Activated gamma-delta T cell treated with Interleukin-2 at 50 U/mL for 16 hours (primary cell): ENCODE data around the gene ZFAND3.

Experiments used
- DNase-seq: peaks from one replicate; pipeline ENCODE4 v3.0.0-alpha.2; 2020

ZFAND3 gene

GRCh38 chr6:37827603-37828265 is 8.2 kb downstream of the ZFAND3 start:
- no peak for DNase-seq

GRCh38 chr6:37830225-37830624 is 10.7 kb downstream of the ZFAND3 start:
- DNase-seq = no peak

- DNase-seq = no peak
These were observed 11.9 kb downstream of the ZFAND3 start for GRCh38 chr6:37831457-37831856.

- no peak for DNase-seq
These were observed 16.4 kb downstream of the ZFAND3 start for GRCh38 chr6:37835923-37836322.

- DNase-seq = no peak
These were observed 18.8 kb downstream of the ZFAND3 start for GRCh38 chr6:37838219-37838921.

GRCh38 chr6:37840143-37840939 is 20.8 kb downstream of the ZFAND3 start:
- DNase-seq = no peak

- no peak for DNase-seq
These were observed 21.4 kb downstream of the ZFAND3 start for GRCh38 chr6:37840940-37841300.

- DNase-seq = no peak
These were observed 25.7 kb downstream of the ZFAND3 start for GRCh38 chr6:37845026-37845911.

- no peak for DNase-seq
These were observed 26.4 kb downstream of the ZFAND3 start for GRCh38 chr6:37845930-37846329.

- no peak for DNase-seq
These were observed 28.2 kb downstream of the ZFAND3 start for GRCh38 chr6:37847704-37848103.

GRCh38 chr6:37848371-37848770 is 28.8 kb downstream of the ZFAND3 start:
- DNase-seq = no peak

GRCh38 chr6:37850260-37850659 is 30.7 kb downstream of the ZFAND3 start:
- DNase-seq = no peak

- no peak for DNase-seq
These were observed 31.3 kb downstream of the ZFAND3 start for GRCh38 chr6:37850728-37851285.

- no peak for DNase-seq
These were observed 32.5 kb downstream of the ZFAND3 start for GRCh38 chr6:37851997-37852524.

- DNase-seq = no peak
These were observed 36.8 kb downstream of the ZFAND3 start for GRCh38 chr6:37856285-37856684.

GRCh38 chr6:37858363-37858762 is 38.8 kb downstream of the ZFAND3 start:
- DNase-seq = no peak

GRCh38 chr6:37860226-37860839 is 40.8 kb downstream of the ZFAND3 start:
- DNase-seq = peak; percentile 11

GRCh38 chr6:37861452-37861851 is 41.9 kb downstream of the ZFAND3 start:
- no peak for DNase-seq

GRCh38 chr6:37862430-37862829 is 42.9 kb downstream of the ZFAND3 start:
- DNase-seq = no peak

- DNase-seq = no peak
These were observed 43.5 kb downstream of the ZFAND3 start for GRCh38 chr6:37862992-37863391.

GRCh38 chr6:37864250-37864649 is 44.7 kb downstream of the ZFAND3 start:
- DNase-seq = no peak

- DNase-seq = no peak
These were observed 46.0 kb downstream of the ZFAND3 start for GRCh38 chr6:37865504-37865903.
